Activated CD4-positive, alpha-beta T cell treated with anti-CD3 and anti-CD28 coated beads for 36 hours (primary cell): ENCODE data around the gene BCL2L15. TPM values are rescaled to one million over a fixed set of nuclear protein-coding genes. Genes with fewer than 3 reads are reported as not detected.

Experiments
- ATAC-seq: fragments of 200-7000 bp; cut with Tn5 transposase; one replicate; pipeline ENCODE4 v1.10.0; 2021; ENCODE audit warnings: mild to moderate bottlenecking, moderate library complexity
- CTCF ChIA-PET: fragments of 350-600 bp; sonication (Branson Sonifier 250); formaldehyde crosslinking; loops from one replicate; lab custom pipeline; 2021; ENCODE audit warnings: antibody characterized with exemption; lab: Charles Lee
- POLR2A ChIA-PET: fragments of 350-600 bp; sonication (Branson Sonifier 250); formaldehyde crosslinking; loops from one replicate; lab custom pipeline; 2021; ENCODE audit warnings: antibody characterized with exemption, inconsistent platforms; lab: Charles Lee
- DNase-seq: peaks from one replicate; pipeline ENCODE4 v3.0.0-alpha.2; 2020
- H3K27ac Mint-ChIP-seq: one replicate; pipeline ENCODE4 v1.8.0; 2021; ENCODE audit warnings: mixed read lengths
- H3K27me3 Mint-ChIP-seq: one replicate; pipeline ENCODE4 v1.8.0; 2021; ENCODE audit warnings: mixed read lengths
- H3K36me3 Mint-ChIP-seq: one replicate; pipeline ENCODE4 v1.8.0; 2021; ENCODE audit warnings: low read depth, mixed read lengths
- H3K4me1 Mint-ChIP-seq: one replicate; pipeline ENCODE4 v1.8.0; 2021; ENCODE audit warnings: mixed read lengths
- H3K4me3 Mint-ChIP-seq: one replicate; pipeline ENCODE4 v1.8.0; 2021; ENCODE audit warnings: mild to moderate bottlenecking, moderate library complexity, mixed read lengths
- H3K9me3 Mint-ChIP-seq: one replicate; pipeline ENCODE4 v1.8.0; 2021; ENCODE audit warnings: low read depth, mixed read lengths
- intact Hi-C, 2 experiments: fragments of 100-400 bp; cut with DNase I in 1 of 2; cut with micrococcal nuclease in 1 of 2; formaldehyde crosslinking; loops; one replicate each; pipeline versions ENCODE4 v1.14.2 to v1.15.1; 2022 to 2024; cut with DNase I, micrococcal nuclease
- total RNA-seq, 2 experiments: library from RNA; stranded (reverse); gene quantifications; one replicate each; pipeline ENCODE4 v1.2.3, GENCODE V29; 2021

Gene BCL2L15
- total RNA-seq, 2 experiments from 2014 or later = 1.1 to 1.3 TPM

GRCh38 chr1:113895098-113895497, 7.7 kb upstream of the BCL2L15 start:
- Mint-ChIP-seq H3K4me1 (peaks cover 24% of the 10 kb centered on the region), H3K27ac (no peak overlapping the region), H3K27me3 (no peaks in the 10 kb centered on the region), H3K36me3 (peaks cover 44% of the 10 kb centered on the region), H3K4me3 (no peak overlapping the region), H3K9me3 (no peaks in the 10 kb centered on the region)
- POLR2A ChIA-PET = interaction anchor here (0.6 kb wide), 1 partner anchor 1015 kb away, joined by 3 read pairs; no protein-coding TSS in a partner anchor
- ATAC-seq (no peak), DNase-seq (no peak)
- CTCF ChIA-PET = interaction anchor here (0.7 kb wide), 1 partner anchor 1535 kb away, joined by 4 read pairs; no protein-coding TSS in a partner anchor
- intact Hi-C loops = no loop called here

- ATAC-seq (no peak), DNase-seq (no peak)
- POLR2A ChIA-PET = interaction anchor here (0.5 to 1.4 kb wide), 2 partner anchors 8 to 398 kb away, joined by 3 to 4 read pairs; no protein-coding TSS in a partner anchor
- peaks cover 31% of the 10 kb centered on the region for H3K36me3 Mint-ChIP-seq
- CTCF ChIA-PET = interaction anchor here (0.6 to 1.0 kb wide), 4 partner anchors 12 to 84 kb away, joined by 3 to 4 read pairs (median 3); no protein-coding TSS in a partner anchor
- no peaks in the 10 kb centered on the region for H3K9me3 Mint-ChIP-seq
- no peak overlapping the region for H3K27ac Mint-ChIP-seq
- no peaks in the 10 kb centered on the region for H3K27me3 Mint-ChIP-seq
- intact Hi-C loops = no loop called here
- peaks cover 11% of the 10 kb centered on the region for H3K4me1 Mint-ChIP-seq
- no peak overlapping the region for H3K4me3 Mint-ChIP-seq
These were observed 5.9 kb upstream of the BCL2L15 start for GRCh38 chr1:113893267-113893666.

GRCh38 chr1:113891631-113892220, 4.3 kb upstream of the BCL2L15 start:
- ChIA-PET CTCF (interaction anchor here (1.0 kb wide), 1 partner anchor 55 kb away, joined by 3 read pairs; no protein-coding TSS in a partner anchor), POLR2A (no interaction called here)
- Mint-ChIP-seq H3K4me3 (no peak overlapping the region), H3K27me3 (no peaks in the 10 kb centered on the region), H3K36me3 (peaks cover 24% of the 10 kb centered on the region), H3K27ac (no peak overlapping the region), H3K4me1 (peaks cover 9% of the 10 kb centered on the region), H3K9me3 (no peaks in the 10 kb centered on the region)
- DNase-seq (no peak), ATAC-seq (no peak)
- intact Hi-C loops = no loop called here

GRCh38 chr1:113890816-113891215, 3.4 kb upstream of the BCL2L15 start:
- ChIA-PET CTCF (no interaction called here), POLR2A (interaction anchor here (0.6 kb wide), 1 partner anchor 12 kb away, joined by 3 read pairs; no protein-coding TSS in a partner anchor)
- DNase-seq (no peak), ATAC-seq (no peak)
- intact Hi-C loops = no loop called here
- Mint-ChIP-seq H3K4me3 (no peak overlapping the region), H3K27me3 (no peaks in the 10 kb centered on the region), H3K27ac (no peak overlapping the region), H3K4me1 (peaks cover 11% of the 10 kb centered on the region), H3K9me3 (no peaks in the 10 kb centered on the region), H3K36me3 (peaks cover 16% of the 10 kb centered on the region)

- no peak for ATAC-seq
- no peaks in the 10 kb centered on the region for H3K36me3 Mint-ChIP-seq
- peaks cover 13% of the 10 kb centered on the region for H3K4me1 Mint-ChIP-seq
- no peaks in the 10 kb centered on the region for H3K9me3 Mint-ChIP-seq
- no peak overlapping the region for H3K27ac Mint-ChIP-seq
- ChIA-PET POLR2A (interaction anchor here (0.6 to 0.7 kb wide), 2 partner anchors 17 to 18 kb away, joined by 4 to 5 read pairs; partner anchors contain the start of genes AP4B1 and DCLRE1B), CTCF (interaction anchor here (0.7 to 1.0 kb wide), 3 partner anchors 12 to 60 kb away, joined by 3 to 4 read pairs (median 3); no protein-coding TSS in a partner anchor)
- no peak for DNase-seq
- intact Hi-C loops = no loop called here
- H3K4me3 Mint-ChIP-seq = no peak overlapping the region
- no peaks in the 10 kb centered on the region for H3K27me3 Mint-ChIP-seq
These were observed 672 bp downstream of the BCL2L15 start for GRCh38 chr1:113886417-113887401.

- no peak overlapping the region for H3K27ac Mint-ChIP-seq
- no peaks in the 10 kb centered on the region for H3K36me3 Mint-ChIP-seq
- ATAC-seq = no peak
- H3K27me3 Mint-ChIP-seq = no peaks in the 10 kb centered on the region
- intact Hi-C loops = no loop called here
- POLR2A ChIA-PET = no interaction called here
- no peaks in the 10 kb centered on the region for H3K9me3 Mint-ChIP-seq
- no peak overlapping the region for H3K4me3 Mint-ChIP-seq
- CTCF ChIA-PET = interaction anchor here (0.8 to 1.6 kb wide), 3 partner anchors 12 to 45 kb away, joined by 3 to 5 read pairs (median 4); no protein-coding TSS in a partner anchor
- peaks cover 24% of the 10 kb centered on the region for H3K4me1 Mint-ChIP-seq
- no peak for DNase-seq
These were observed 5.7 kb downstream of the BCL2L15 start for GRCh38 chr1:113881661-113882060.

GRCh38 chr1:113879739-113880038, 7.7 kb downstream of the BCL2L15 start:
- Mint-ChIP-seq H3K36me3 (no peaks in the 10 kb centered on the region), H3K4me3 (no peak overlapping the region)
- CTCF ChIA-PET = interaction anchor here (0.9 kb wide), 1 partner anchor 20 kb away, joined by 3 read pairs; no protein-coding TSS in a partner anchor

GRCh38 chr1:113876176-113876575, 11.2 kb downstream of the BCL2L15 start:
- Mint-ChIP-seq H3K36me3 (no peaks in the 10 kb centered on the region), H3K27ac (no peak overlapping the region), H3K4me1 (peaks cover 58% of the 10 kb centered on the region), H3K9me3 (no peaks in the 10 kb centered on the region), H3K27me3 (no peaks in the 10 kb centered on the region), H3K4me3 (no peak overlapping the region)
- ChIA-PET POLR2A (interaction anchor here (0.5 to 1.2 kb wide), 3 partner anchors 13 to 28 kb away, joined by 3 to 8 read pairs (median 4); partner anchors contain the start of gene AP4B1), CTCF (interaction anchor here (1.2 kb wide), 1 partner anchor 41 kb away, joined by 3 read pairs; no protein-coding TSS in a partner anchor)
- no peak for DNase-seq
- no peak for ATAC-seq
- intact Hi-C loops = loop anchor here in 1 of 2 experiments (10.0 kb wide), 1 partner anchor 839 kb away; the partner anchor contains the start of gene NRAS

More at GRCh38 chr1:113879739-113880038, 7.7 kb downstream of the BCL2L15 start:
- ATAC-seq (no peak), DNase-seq (no peak)
- intact Hi-C loops = loop anchor here in 1 of 2 experiments (10.0 kb wide), 1 partner anchor 835 kb away; the partner anchor contains the start of gene NRAS
- no peaks in the 10 kb centered on the region for H3K9me3 Mint-ChIP-seq
- H3K27ac Mint-ChIP-seq = no peak overlapping the region
- H3K27me3 Mint-ChIP-seq = no peaks in the 10 kb centered on the region
- peaks cover 37% of the 10 kb centered on the region for H3K4me1 Mint-ChIP-seq
- POLR2A ChIA-PET = interaction anchor here (0.6 to 0.7 kb wide), 2 partner anchors 10 to 11 kb away, joined by 3 read pairs; no protein-coding TSS in a partner anchor

- ChIA-PET CTCF (interaction anchor here (0.7 to 2.2 kb wide), 4 partner anchors 20 to 41 kb away, joined by 3 to 15 read pairs (median 3); partner anchors contain the start of genes AP4B1 and DCLRE1B), POLR2A (interaction anchor here (0.5 to 1.2 kb wide), 4 partner anchors 13 to 63 kb away, joined by 3 to 8 read pairs (median 4); partner anchors contain the start of genes AP4B1 and RSBN1)
- no peak overlapping the region for H3K4me3 Mint-ChIP-seq
- no peaks in the 10 kb centered on the region for H3K9me3 Mint-ChIP-seq
- intact Hi-C loops = loop anchor here in 1 of 2 experiments (10.0 kb wide), 1 partner anchor 839 kb away; the partner anchor contains the start of gene NRAS
- H3K4me1 Mint-ChIP-seq = peaks cover 53% of the 10 kb centered on the region
- peak overlapping the region; percentile 20 for H3K27ac Mint-ChIP-seq
- DNase-seq = no peak
- ATAC-seq = no peak
- H3K27me3 Mint-ChIP-seq = no peaks in the 10 kb centered on the region
- H3K36me3 Mint-ChIP-seq = no peaks in the 10 kb centered on the region
These were observed 11.7 kb downstream of the BCL2L15 start for GRCh38 chr1:113875714-113876113.

GRCh38 chr1:113874012-113874879, 13.1 kb downstream of the BCL2L15 start:
- peak overlapping the region; percentile 93 for H3K27ac Mint-ChIP-seq
- H3K4me3 Mint-ChIP-seq = peak overlapping the region; percentile 18
- H3K9me3 Mint-ChIP-seq = no peaks in the 10 kb centered on the region
- intact Hi-C loops = loop anchor here in 1 of 2 experiments (5.0 to 10.0 kb wide), 2 partner anchors 62 to 841 kb away; partner anchors contain the start of genes NRAS and RSBN1
- ATAC-seq (peak; percentile 57), DNase-seq (peak; percentile 41)
- no peaks in the 10 kb centered on the region for H3K27me3 Mint-ChIP-seq
- ChIA-PET CTCF (interaction anchor here (0.6 to 2.2 kb wide), 3 partner anchors 30 to 84 kb away, joined by 3 to 15 read pairs (median 4); partner anchors contain the start of genes AP4B1 and DCLRE1B), POLR2A (no interaction called here)
- H3K36me3 Mint-ChIP-seq = peaks cover 4% of the 10 kb centered on the region
- peaks cover 60% of the 10 kb centered on the region for H3K4me1 Mint-ChIP-seq
